HepG2 (cell line): ENCODE data around the gene CTSD. TPM values are rescaled to one million over a fixed set of nuclear protein-coding genes. Genes with fewer than 3 reads are reported as not detected.

Source experiments
- ATAC-seq: fragments of 200-7000 bp; cut with Tn5 transposase; 3 replicates; pipeline ENCODE4 v1.9.1; 2020; ENCODE audit warnings: mild to moderate bottlenecking, moderate library complexity
- BruUV-seq: library from RNA; stranded (reverse); fragments of 400-500 nt; replicated peaks from 2 replicates; lab custom pipeline; 2021; lab: Mats Ljungman, UMichigan
- CTCF ChIA-PET: fragments of 300-600 bp; formaldehyde crosslinking; extraction: SDS; loops from one replicate; lab custom pipeline; 2021; ENCODE audit warnings: low total read pairs, inconsistent platforms, low intra/inter-chr PET ratio; lab: Yijun Ruan, JAX
- POLR2A ChIA-PET: fragments of 350-600 bp; sonication (Branson Sonifier 250); formaldehyde crosslinking; loops from one replicate; lab custom pipeline; 2020; ENCODE audit warnings: antibody characterized with exemption, inconsistent platforms; lab: Yijun Ruan, JAX
- DNase-seq: peaks from one replicate; pipeline ENCODE4 v3.0.0-alpha.2; 2015; ENCODE audit warnings: low spot score
- FAIRE-seq: peaks from 3 replicates; lab custom pipeline; 2011; peaks lifted over from hg19 to GRCh38; lab: Jason Lieb, UNC
- H2AFZ ChIP-seq: one replicate; pipeline ENCODE4 v1.6.1; 2011; ENCODE audit warnings: low read length, inconsistent platforms
- H3K27ac ChIP-seq: fragments of 300-600 bp; 3 replicates; pipeline ENCODE4 v1.8.0; 2011; ENCODE audit warnings: mixed run types, mild to moderate bottlenecking, mixed read lengths, low read length, inconsistent platforms; ENCODE audit not compliant: insufficient read depth; ENCODE audit errors: extremely low read length
- H3K27me3 ChIP-seq, 2 experiments: fragments of 200-600 bp in 1 of 2; 2 replicates in 1 of 2; 3 replicates in 1 of 2; pipeline versions ENCODE4 v1.6.0 to v1.8.0; 2011; ENCODE audit warnings: low read length in 2 of 2, mild to moderate bottlenecking in 2 of 2, moderate library complexity in 2 of 2, inconsistent platforms in 1 of 2; ENCODE audit not compliant: insufficient read depth in 2 of 2, control insufficient read depth in 1 of 2
- H3K36me3 ChIP-seq, 2 experiments: fragments of 200-600 bp in 1 of 2; replicated peaks in 1 of 2; 2 replicates in 1 of 2; 3 replicates in 1 of 2; pipeline versions ENCODE4 v1.5.1 to v1.8.0; 2011; ENCODE audit warnings: low read length in 2 of 2, inconsistent platforms in 1 of 2; ENCODE audit not compliant: insufficient read depth in 2 of 2, control insufficient read depth in 1 of 2
- H3K4me1 ChIP-seq: 2 replicates; pipeline ENCODE4 v1.5.1; 2012; ENCODE audit warnings: low read length, inconsistent platforms; ENCODE audit not compliant: insufficient read depth
- H3K4me2 ChIP-seq: 2 replicates; pipeline ENCODE4 v1.6.0; 2011; ENCODE audit warnings: low read depth, low read length, inconsistent platforms
- H3K4me3 ChIP-seq, 3 experiments: fragments of 200-600 bp in 1 of 3; sonication (generic), shearing (Covaris generic) in 1 of 3; replicated peaks in 1 of 3; 2 replicates each; pipeline ENCODE4 v1.5.1; 2011 to 2016; ENCODE audit warnings: low read length in 3 of 3, inconsistent platforms in 2 of 3, low read depth in 2 of 3, mild to moderate bottlenecking in 2 of 3, control low read depth in 1 of 3, mixed read lengths in 1 of 3; ENCODE audit not compliant: insufficient read depth in 1 of 3
- H3K79me2 ChIP-seq: one replicate; pipeline ENCODE4 v1.6.1; 2011; ENCODE audit warnings: low read length, inconsistent platforms; ENCODE audit not compliant: insufficient read depth
- H3K9ac ChIP-seq: 2 replicates; pipeline ENCODE4 v1.6.0; 2011; ENCODE audit warnings: mild to moderate bottlenecking, low read depth, low read length, inconsistent platforms; ENCODE audit not compliant: insufficient read depth
- H3K9me3 ChIP-seq: 2 replicates; pipeline ENCODE4 v1.5.1; 2012; ENCODE audit warnings: mild to moderate bottlenecking, low read length
- H4K20me1 ChIP-seq: 2 replicates; pipeline ENCODE4 v1.6.0; 2011; ENCODE audit warnings: inconsistent platforms, mild to moderate bottlenecking, low read length, moderate library complexity; ENCODE audit not compliant: insufficient read depth
- EP300 ChIP-seq, 3 experiments: sonication (generic) in 1 of 3; formaldehyde crosslinking in 1 of 3; IDR thresholded peaks; 2 replicates each; pipeline versions ENCODE4 v1.5.1 to v1.6.1; 2011 to 2020; ENCODE audit warnings: low read depth in 2 of 3, low read length in 2 of 3, borderline replicate concordance in 1 of 3, improper control_type of control experiment in 1 of 3, mild to moderate bottlenecking in 1 of 3, missing genetic modification reagents in 1 of 3, moderate library complexity in 1 of 3
- MNT ChIP-seq: fragments of 450-650 bp; IDR thresholded peaks from 2 replicates; pipeline ENCODE4 v1.6.1; 2016
- POLR2A ChIP-seq, 2 experiments: IDR thresholded peaks; 2 replicates each; pipeline ENCODE4 v1.6.1; 2011; ENCODE audit warnings: low read depth in 2 of 2, low read length in 2 of 2, mild to moderate bottlenecking in 1 of 2, moderate library complexity in 1 of 2; ENCODE audit not compliant: insufficient read depth in 1 of 2
- POLR2AphosphoS5 ChIP-seq: IDR thresholded peaks from 2 replicates; pipeline ENCODE4 v1.6.1; 2012; ENCODE audit warnings: low read depth, low read length
- ZNF790 ChIP-seq: sonication (generic); formaldehyde crosslinking; IDR thresholded peaks from 2 replicates; pipeline ENCODE4 v1.8.0; 2022; ENCODE audit warnings: missing genetic modification reagents, mild to moderate bottlenecking, borderline replicate concordance
- ZSCAN5A ChIP-seq: sonication (generic); formaldehyde crosslinking; IDR thresholded peaks from 2 replicates; pipeline ENCODE4 v1.8.0; 2022; ENCODE audit warnings: mild to moderate bottlenecking, missing genetic modification reagents, borderline replicate concordance
- WGBS: methylation state at CpG from one replicate; pipeline ENCODE4 v1.1.6; 2017; ENCODE audit warnings: low lambda C conversion rate; 5-methylcytosine and 5-hydroxymethylcytosine counted together
- in situ Hi-C: cut with HindIII; loops from 2 replicates; pipeline ENCODE4 v1.10.0; 2017; ENCODE audit warnings: low pct_unique_long_range_greater_than_20kb; ENCODE audit not compliant: extremely low pct_ligation_motif_present
- intact Hi-C: fragments of 100-400 bp; cut with micrococcal nuclease; formaldehyde crosslinking; loops from one replicate; pipeline ENCODE4 v1.10.0; 2022; ENCODE audit not compliant: unreplicated experiment
- polyA plus RNA-seq, 8 experiments: library from polyadenylated mRNA; depleted of rRNA in 3 of 8; stranded (reverse) in 7 of 8; unstranded in 1 of 8; fragments of >200 nt; fragmentation: Illumina TruSeq in 4 of 8; extraction: Trizol in 4 of 8; gene quantifications; 2 replicates each; pipeline versions ENCODE4 v1.2.1 to v1.2.3, GENCODE V29; 2011 to 2016; ENCODE audit warnings: low read depth in 4 of 8, missing spikeins in 1 of 8, mixed read lengths in 1 of 8; ENCODE audit not compliant: insufficient read depth in 1 of 8
- total RNA-seq, 5 experiments: library from RNA; depleted of rRNA; stranded (reverse); fragments of >200 nt; fragmentation: Illumina TruSeq; extraction: Trizol; gene quantifications; 2 replicates each; pipeline ENCODE4 v1.2.3, GENCODE V29; 2016; ENCODE audit warnings: low read depth in 1 of 5
- TF ChIP-seq, protein P1 (sequence below): sonication (generic); formaldehyde crosslinking; IDR thresholded peaks from 2 replicates; pipeline ENCODE4 v1.4.0; 2020; ENCODE audit warnings: missing genetic modification reagents
- TF ChIP-seq, protein P2 (sequence below): sonication (generic); formaldehyde crosslinking; IDR thresholded peaks from 2 replicates; pipeline ENCODE4 v1.4.0; 2020; ENCODE audit warnings: low read depth, missing genetic modification reagents
- TF ChIP-seq, protein P3 (sequence below): sonication (generic); formaldehyde crosslinking; IDR thresholded peaks from 2 replicates; pipeline ENCODE4 v1.9.0; 2021; ENCODE audit warnings: missing genetic modification reagents, borderline replicate concordance

CTSD gene
- total and polyA plus RNA-seq, 2 of the 13 experiments (the other 11 are each of a cell fraction or from before 2014, with no cell fraction given) = 143 to 230 TPM

- 25% methylated on average over 15 of the region's 23 CpGs for WGBS
- FAIRE-seq = no peak
- TF ChIP-seq, protein P1, sequence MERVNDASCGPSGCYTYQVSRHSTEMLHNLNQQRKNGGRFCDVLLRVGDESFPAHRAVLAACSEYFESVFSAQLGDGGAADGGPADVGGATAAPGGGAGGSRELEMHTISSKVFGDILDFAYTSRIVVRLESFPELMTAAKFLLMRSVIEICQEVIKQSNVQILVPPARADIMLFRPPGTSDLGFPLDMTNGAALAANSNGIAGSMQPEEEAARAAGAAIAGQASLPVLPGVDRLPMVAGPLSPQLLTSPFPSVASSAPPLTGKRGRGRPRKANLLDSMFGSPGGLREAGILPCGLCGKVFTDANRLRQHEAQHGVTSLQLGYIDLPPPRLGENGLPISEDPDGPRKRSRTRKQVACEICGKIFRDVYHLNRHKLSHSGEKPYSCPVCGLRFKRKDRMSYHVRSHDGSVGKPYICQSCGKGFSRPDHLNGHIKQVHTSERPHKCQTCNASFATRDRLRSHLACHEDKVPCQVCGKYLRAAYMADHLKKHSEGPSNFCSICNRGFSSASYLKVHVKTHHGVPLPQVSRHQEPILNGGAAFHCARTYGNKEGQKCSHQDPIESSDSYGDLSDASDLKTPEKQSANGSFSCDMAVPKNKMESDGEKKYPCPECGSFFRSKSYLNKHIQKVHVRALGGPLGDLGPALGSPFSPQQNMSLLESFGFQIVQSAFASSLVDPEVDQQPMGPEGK (CRISPR knock-in tag) = no peak
- TF ChIP-seq EP300 (IDR thresholded peaks at IDR 0.05; ENCODE audit: low read depth in 2 of 2, low read length in 2 of 2) (no peak), EP300 (CRISPR knock-in tag; IDR thresholded peaks at IDR 0.05; ENCODE audit: borderline replicate concordance) (no peak), MNT (peak; percentile 52), ZNF790 (CRISPR knock-in tag) (no peak), POLR2A (IDR thresholded peaks at IDR 0.05; ENCODE audit: insufficient read depth in 1 of 2, low read depth in 2 of 2, low read length in 2 of 2) (no peak), ZSCAN5A (CRISPR knock-in tag) (no peak), POLR2AphosphoS5 (no peak)
- TF ChIP-seq, protein P2, sequence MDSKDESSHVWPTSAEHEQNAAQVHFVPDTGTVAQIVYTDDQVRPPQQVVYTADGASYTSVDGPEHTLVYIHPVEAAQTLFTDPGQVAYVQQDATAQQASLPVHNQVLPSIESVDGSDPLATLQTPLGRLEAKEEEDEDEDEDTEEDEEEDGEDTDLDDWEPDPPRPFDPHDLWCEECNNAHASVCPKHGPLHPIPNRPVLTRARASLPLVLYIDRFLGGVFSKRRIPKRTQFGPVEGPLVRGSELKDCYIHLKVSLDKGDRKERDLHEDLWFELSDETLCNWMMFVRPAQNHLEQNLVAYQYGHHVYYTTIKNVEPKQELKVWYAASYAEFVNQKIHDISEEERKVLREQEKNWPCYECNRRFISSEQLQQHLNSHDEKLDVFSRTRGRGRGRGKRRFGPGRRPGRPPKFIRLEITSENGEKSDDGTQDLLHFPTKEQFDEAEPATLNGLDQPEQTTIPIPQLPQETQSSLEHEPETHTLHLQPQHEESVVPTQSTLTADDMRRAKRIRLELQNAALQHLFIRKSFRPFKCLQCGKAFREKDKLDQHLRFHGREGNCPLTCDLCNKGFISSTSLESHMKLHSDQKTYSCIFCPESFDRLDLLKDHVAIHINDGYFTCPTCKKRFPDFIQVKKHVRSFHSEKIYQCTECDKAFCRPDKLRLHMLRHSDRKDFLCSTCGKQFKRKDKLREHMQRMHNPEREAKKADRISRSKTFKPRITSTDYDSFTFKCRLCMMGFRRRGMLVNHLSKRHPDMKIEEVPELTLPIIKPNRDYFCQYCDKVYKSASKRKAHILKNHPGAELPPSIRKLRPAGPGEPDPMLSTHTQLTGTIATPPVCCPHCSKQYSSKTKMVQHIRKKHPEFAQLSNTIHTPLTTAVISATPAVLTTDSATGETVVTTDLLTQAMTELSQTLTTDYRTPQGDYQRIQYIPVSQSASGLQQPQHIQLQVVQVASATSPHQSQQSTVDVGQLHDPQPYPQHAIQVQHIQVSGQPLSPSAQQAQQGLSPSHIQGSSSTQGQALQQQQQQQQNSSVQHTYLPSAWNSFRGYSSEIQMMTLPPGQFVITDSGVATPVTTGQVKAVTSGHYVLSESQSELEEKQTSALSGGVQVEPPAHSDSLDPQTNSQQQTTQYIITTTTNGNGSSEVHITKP (CRISPR knock-in tag) = no peak
- TF ChIP-seq, protein P3, sequence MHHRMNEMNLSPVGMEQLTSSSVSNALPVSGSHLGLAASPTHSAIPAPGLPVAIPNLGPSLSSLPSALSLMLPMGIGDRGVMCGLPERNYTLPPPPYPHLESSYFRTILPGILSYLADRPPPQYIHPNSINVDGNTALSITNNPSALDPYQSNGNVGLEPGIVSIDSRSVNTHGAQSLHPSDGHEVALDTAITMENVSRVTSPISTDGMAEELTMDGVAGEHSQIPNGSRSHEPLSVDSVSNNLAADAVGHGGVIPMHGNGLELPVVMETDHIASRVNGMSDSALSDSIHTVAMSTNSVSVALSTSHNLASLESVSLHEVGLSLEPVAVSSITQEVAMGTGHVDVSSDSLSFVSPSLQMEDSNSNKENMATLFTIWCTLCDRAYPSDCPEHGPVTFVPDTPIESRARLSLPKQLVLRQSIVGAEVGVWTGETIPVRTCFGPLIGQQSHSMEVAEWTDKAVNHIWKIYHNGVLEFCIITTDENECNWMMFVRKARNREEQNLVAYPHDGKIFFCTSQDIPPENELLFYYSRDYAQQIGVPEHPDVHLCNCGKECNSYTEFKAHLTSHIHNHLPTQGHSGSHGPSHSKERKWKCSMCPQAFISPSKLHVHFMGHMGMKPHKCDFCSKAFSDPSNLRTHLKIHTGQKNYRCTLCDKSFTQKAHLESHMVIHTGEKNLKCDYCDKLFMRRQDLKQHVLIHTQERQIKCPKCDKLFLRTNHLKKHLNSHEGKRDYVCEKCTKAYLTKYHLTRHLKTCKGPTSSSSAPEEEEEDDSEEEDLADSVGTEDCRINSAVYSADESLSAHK = no peak
These were observed 19.4 kb downstream of the CTSD start for GRCh38 chr11:1744137-1744886.

More at GRCh38 chr11:1744137-1744886, 19.4 kb downstream of the CTSD start:
- intact Hi-C loops = no loop called here
- DNase-seq (no peak), ATAC-seq (no peak)
- Histone ChIP-seq H3K36me3 (no peaks in the 10 kb centered on the region), H3K4me1 (no peaks in the 10 kb centered on the region), H3K9ac (no peak overlapping the region), H3K27ac (no peak overlapping the region), H2AFZ (no peak overlapping the region), H3K4me2 (no peak overlapping the region), H3K9me3 (no peaks in the 10 kb centered on the region), H4K20me1 (no peaks in the 10 kb centered on the region), H3K27me3 (peaks cover 3 to 24% of the 10 kb centered on the region in 2 experiments; a peak in 4 of 5 replicates), H3K4me3 (no peak overlapping the region), H3K79me2 (no peaks in the 10 kb centered on the region)
- BruUV-seq = no TSS peak
- ChIA-PET CTCF (no interaction called here), POLR2A (interaction anchor here (1.1 kb wide), 1 partner anchor 18 kb away, joined by 3 read pairs; no protein-coding TSS in a partner anchor)
- in situ Hi-C loops = no loop called here
